CD14-positive monocyte (primary cell): Measurements from ENCODE around the gene ZNF223. TPM values are rescaled to one million over a fixed set of nuclear protein-coding genes. Genes with fewer than 3 reads are reported as not detected.

ENCODE experiments used
- DNase-seq, 3 donors: peaks; one replicate each; pipeline ENCODE4 v3.0.0-alpha.2; 2011 to 2022
- H2AFZ ChIP-seq: 2 replicates; pipeline ENCODE4 v1.6.0; 2012; ENCODE audit warnings: mild to moderate bottlenecking, low read depth, low read length, inconsistent platforms; ENCODE audit not compliant: insufficient read depth, poor library complexity, severe bottlenecking
- H3K27ac ChIP-seq, 2 donors: 1 replicate in 1 of 2; 2 replicates in 1 of 2; pipeline ENCODE4 v1.5.1; 2012 to 2013; ENCODE audit warnings: low read length in 2 of 2, control low read depth in 1 of 2, inconsistent platforms in 1 of 2, low read depth in 1 of 2, mild to moderate bottlenecking in 1 of 2
- H3K27me3 ChIP-seq, 2 donors: one replicate each; pipeline versions ENCODE4 v1.6.0 to v1.6.1; 2011 to 2013; ENCODE audit warnings: low read length in 2 of 2; ENCODE audit not compliant: control insufficient read depth in 2 of 2, insufficient read depth in 2 of 2
- H3K36me3 ChIP-seq, 2 donors: replicated peaks in 1 of 2; 1 replicate in 1 of 2; 2 replicates in 1 of 2; pipeline versions ENCODE4 v1.5.1 to v1.6.1; 2012 to 2013; ENCODE audit warnings: low read length in 2 of 2, control low read depth in 1 of 2, inconsistent platforms in 1 of 2, mild to moderate bottlenecking in 1 of 2; ENCODE audit not compliant: insufficient read depth in 2 of 2, control insufficient read depth in 1 of 2
- H3K4me1 ChIP-seq, 2 donors: 1 replicate in 1 of 2; 2 replicates in 1 of 2; pipeline versions ENCODE4 v1.5.1 to v1.6.1; 2012 to 2013; ENCODE audit warnings: low read length in 2 of 2, control low read depth in 1 of 2, inconsistent platforms in 1 of 2, mild to moderate bottlenecking in 1 of 2, moderate library complexity in 1 of 2; ENCODE audit not compliant: insufficient read depth in 2 of 2, control insufficient read depth in 1 of 2
- H3K4me2 ChIP-seq: replicated peaks from 2 replicates; pipeline ENCODE3; 2012; ENCODE audit warnings: low read length, moderate library complexity, mild to moderate bottlenecking; ENCODE audit not compliant: poor library complexity, severe bottlenecking; ENCODE audit errors: extremely low read depth
- H3K4me3 ChIP-seq, 3 experiments: fragments of 200-600 bp in 1 of 3; sonication (generic) in 1 of 3; replicated peaks in 1 of 3; 1 replicate in 2 of 3; 2 replicates in 1 of 3; pipeline ENCODE4 v1.5.1; 2011 to 2013; ENCODE audit warnings: low read length in 3 of 3, mild to moderate bottlenecking in 3 of 3, control low read depth in 2 of 3, low read depth in 2 of 3, inconsistent platforms in 1 of 3, moderate library complexity in 1 of 3
- H3K79me2 ChIP-seq: 2 replicates; pipeline ENCODE4 v1.6.0; 2012; ENCODE audit warnings: mild to moderate bottlenecking, control low read depth, inconsistent platforms, low read length, moderate library complexity; ENCODE audit not compliant: insufficient read depth
- H3K9ac ChIP-seq: 2 replicates; pipeline ENCODE4 v1.6.0; 2017; ENCODE audit warnings: low read length, mild to moderate bottlenecking; ENCODE audit not compliant: insufficient read depth, poor library complexity, severe bottlenecking
- H3K9me3 ChIP-seq, 2 donors: replicated peaks in 1 of 2; 1 replicate in 1 of 2; 2 replicates in 1 of 2; pipeline versions ENCODE4 v1.5.1 to v1.6.1; 2012 to 2013; ENCODE audit warnings: low read length in 2 of 2, control low read depth in 1 of 2; ENCODE audit not compliant: control insufficient read depth in 1 of 2, insufficient read depth in 1 of 2
- H4K20me1 ChIP-seq: 2 replicates; pipeline ENCODE4 v1.6.0; 2012; ENCODE audit warnings: mild to moderate bottlenecking, low read length, control low read depth, moderate library complexity; ENCODE audit not compliant: insufficient read depth
- H3K27ac Mint-ChIP-seq, 7 donors: one replicate each; pipeline ENCODE4 v1.8.0; 2020; ENCODE audit warnings: mild to moderate bottlenecking in 7 of 7, mixed read lengths in 7 of 7, moderate library complexity in 6 of 7, inconsistent platforms in 2 of 7
- H3K27me3 Mint-ChIP-seq, 3 donors: one replicate each; pipeline ENCODE4 v1.8.0; 2021 to 2022; ENCODE audit warnings: low read depth in 3 of 3, mild to moderate bottlenecking in 3 of 3, mixed read lengths in 3 of 3, moderate library complexity in 3 of 3, inconsistent platforms in 1 of 3
- H3K36me3 Mint-ChIP-seq, 2 donors: one replicate each; pipeline ENCODE4 v1.8.0; 2020; ENCODE audit warnings: mixed read lengths in 2 of 2, inconsistent platforms in 1 of 2, mild to moderate bottlenecking in 1 of 2
- H3K4me1 Mint-ChIP-seq: one replicate; pipeline ENCODE4 v1.8.0; 2020; ENCODE audit warnings: mild to moderate bottlenecking, mixed read lengths
- H3K4me3 Mint-ChIP-seq, 2 donors: one replicate each; pipeline ENCODE4 v1.8.0; 2020; ENCODE audit warnings: mild to moderate bottlenecking in 2 of 2, mixed read lengths in 2 of 2, moderate library complexity in 1 of 2
- H3K9me3 Mint-ChIP-seq, 7 donors: one replicate each; pipeline ENCODE4 v1.8.0; 2020 to 2022; ENCODE audit warnings: mixed read lengths in 7 of 7, mild to moderate bottlenecking in 6 of 7, moderate library complexity in 6 of 7, inconsistent platforms in 2 of 7
- CTCF ChIP-seq: fragments of 200-600 bp; IDR thresholded peaks from one replicate; pipeline ENCODE4 v1.8.0; 2022; ENCODE audit warnings: antibody characterized with exemption, mild to moderate bottlenecking
- WGBS: methylation state at CpG from one replicate; pipeline ENCODE4 v1.1.5; 2013; ENCODE audit warnings: missing lambda C conversion rate; ENCODE audit not compliant: insufficient coverage; 5-methylcytosine and 5-hydroxymethylcytosine counted together
- intact Hi-C, 2 donors: fragments of 100-400 bp; cut with micrococcal nuclease; formaldehyde crosslinking; loops; one replicate each; pipeline versions ENCODE4 v1.15.0 to v1.15.1; 2023
- polyA minus RNA-seq: library from RNA; depleted of rRNA, polyadenylated mRNA; stranded (reverse); fragments of >200 nt; gene quantifications from 2 replicates; pipeline ENCODE4 v1.2.3, GENCODE V29; 2012
- polyA plus RNA-seq, 3 donors: library from polyadenylated mRNA; depleted of rRNA in 1 of 3; unstranded in 2 of 3; stranded (reverse) in 1 of 3; fragments of 300-500 nt in 2 of 3; fragments of >200 nt in 1 of 3; fragmentation: Illumina TruSeq in 2 of 3; gene quantifications; 1 replicate in 2 of 3; 2 replicates in 1 of 3; pipeline ENCODE4 v1.2.3, GENCODE V29; 2012 to 2021
- total RNA-seq, 12 experiments: library from RNA in 1 of 12; stranded (reverse) in 1 of 12; fragments of 120-200 nt in 1 of 12; gene quantifications; one replicate each; pipeline ENCODE4 v1.2.4 and lab custom pipeline; 2013 to 2026; ENCODE audit warnings: mixed read lengths in 6 of 12, inconsistent platforms in 1 of 12

Gene ZNF223
- total RNA-seq (2013) = 7.0 TPM
- polyA plus RNA-seq (1 to 10 TPM; 1.1 to 2.0 (median 1.2) TPM), polyA minus RNA-seq (1.8 TPM in 2 replicates), total RNA-seq (lab: John Stamatoyannopoulos, UW) (0 to 1.4 (median 0.20) reads per million in 11 experiments)

DNA sequence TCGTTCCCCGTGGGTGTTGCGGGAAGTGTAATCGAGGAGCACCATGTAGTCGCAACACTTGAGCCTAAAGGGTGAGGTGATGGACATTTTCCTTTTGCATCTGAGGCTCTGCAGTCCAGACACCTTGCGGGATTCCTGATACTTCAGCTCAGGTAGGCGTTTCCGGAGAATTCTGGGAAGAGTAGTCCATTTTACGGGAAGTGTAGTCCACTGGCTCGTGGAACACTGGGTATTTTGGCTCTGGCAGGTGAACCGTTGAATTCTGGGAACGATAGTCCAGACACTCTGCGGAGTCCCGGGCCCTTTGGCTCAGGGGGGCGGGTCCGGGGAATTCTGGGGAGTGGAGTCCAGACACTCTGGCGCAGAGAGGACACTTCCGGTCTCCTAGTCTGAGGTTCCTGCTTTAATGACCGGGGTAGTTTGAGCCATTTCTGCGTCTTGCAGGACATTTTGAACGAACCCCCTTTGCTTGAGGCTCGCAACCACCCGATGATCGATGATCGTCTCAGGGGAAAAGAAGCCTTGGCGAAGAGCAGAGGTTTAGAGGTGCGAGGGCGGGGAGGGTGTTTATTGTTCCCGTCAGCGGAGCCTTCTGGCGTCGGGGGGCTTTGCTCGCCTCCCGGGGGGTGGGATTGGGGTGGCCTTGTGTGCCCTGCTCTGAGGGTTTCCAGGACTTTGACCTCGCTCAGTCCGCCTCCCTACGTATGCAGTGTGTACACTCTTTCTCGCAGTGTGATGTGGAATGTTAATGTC lies at the start of gene ZNF223:
Gene ZNF223, plus strand, starts transcription at position 387 of the 753 bp plus-strand sequence. CDS start 3,141 bp downstream, outside the sequence.
- Histone ChIP-seq H3K9me3 (peaks cover 28 to 32% of the 10 kb centered on the region in 2 donors), H3K9ac (peak within 1 kb of the TSS; percentile 71), H3K27me3 (peaks cover 0 to 3% of the 10 kb centered on the region in 2 donors), H3K4me2 (peak within 1 kb of the TSS; percentile 87), H3K4me1 (peaks cover 16 to 18% of the 10 kb centered on the region in 2 donors), H4K20me1 (no peaks in the 10 kb centered on the region), H2AFZ (peak within 1 kb of the TSS; percentile 86), H3K79me2 (no peaks in the 10 kb centered on the region), H3K36me3 (peaks cover 4 to 20% of the 10 kb centered on the region in 2 donors), H3K27ac (peak within 1 kb of the TSS; percentile 14 to 59), H3K4me3 (peak within 1 kb of the TSS; percentile 88 to 92 (median 88))
- DNase-seq = peak; percentile 61 to 82 (median 63)
- peaks cover 21 to 30% of the 10 kb centered on the region in 2 donors for H3K36me3 Mint-ChIP-seq
- H3K4me1 Mint-ChIP-seq = peaks cover 25% of the 10 kb centered on the region
- H3K27me3 Mint-ChIP-seq = peaks cover 5 to 11% (median 5%) of the 10 kb centered on the region in 3 donors
- H3K9me3 Mint-ChIP-seq = peaks cover 38 to 60% (median 50%) of the 10 kb centered on the region in 7 donors
- H3K27ac Mint-ChIP-seq = peak within 1 kb of the TSS; percentile 75 to 93 (median 86)
- peak within 1 kb of the TSS; percentile 96 to 98 for H3K4me3 Mint-ChIP-seq
- TF ChIP-seq CTCF = no peak
- intact Hi-C loops = no loop called here
- WGBS = under 1% methylated on average over 26 of the region's 38 CpGs

DNA sequence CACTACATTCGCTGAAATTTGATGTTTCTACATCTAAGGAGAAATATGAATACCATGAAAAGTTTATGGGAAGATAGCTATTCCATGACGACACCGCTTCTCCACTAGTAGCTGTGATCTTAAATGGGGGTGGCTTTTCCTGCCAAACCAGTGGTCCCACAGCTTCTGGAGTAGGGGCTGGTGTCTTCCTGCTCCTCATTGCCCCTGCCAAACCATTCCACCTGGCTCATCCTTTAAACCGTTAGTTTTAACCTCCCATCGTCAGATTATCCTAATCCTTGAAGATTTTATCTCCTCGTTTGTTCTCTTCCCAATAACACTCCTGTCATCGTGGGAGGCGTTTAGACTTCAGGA lies 49.6 kb upstream of the ZNF223 start:
- Histone ChIP-seq H3K9ac (peak overlapping the region; percentile 78), H3K79me2 (peaks cover 39% of the 10 kb centered on the region), H4K20me1 (no peaks in the 10 kb centered on the region), H3K9me3 (peaks cover 18 to 44% of the 10 kb centered on the region in 2 donors), H3K36me3 (peaks cover 2 to 10% of the 10 kb centered on the region in 2 donors), H3K4me3 (peak overlapping the region; percentile 82 to 98 (median 92)), H2AFZ (peak overlapping the region; percentile 98), H3K4me2 (peak overlapping the region; percentile 95), H3K27me3 (no peaks in the 10 kb centered on the region), H3K27ac (peak overlapping the region; percentile 83 to 86), H3K4me1 (peaks cover 31 to 34% of the 10 kb centered on the region in 2 donors)
- DNase-seq = no peak
- Mint-ChIP-seq H3K9me3 (peaks cover 22 to 71% (median 40%) of the 10 kb centered on the region in 7 donors), H3K27ac (peak overlapping the region in 6 of 7 donors; percentile 65 to 99 (median 96)), H3K36me3 (peaks cover 10 to 11% of the 10 kb centered on the region in 2 donors), H3K4me3 (peak overlapping the region; percentile 96 to 99), H3K27me3 (peaks cover 0 to 2% (median 2%) of the 10 kb centered on the region in 3 donors), H3K4me1 (peaks cover 31% of the 10 kb centered on the region)
- intact Hi-C loops = loop anchor here (2.0 to 10.0 kb wide), 7 partner anchors 23 to 210 kb away; partner anchors contain the start of genes ZNF224 (in 2 of the 2), ZNF45 (in 2 of the 2), ZNF222 (in 1 of the 2) and ZNF225 (in 1 of the 2)
- WGBS = 0% methylated on average over 5 of the region's 8 CpGs
- no peak for TF ChIP-seq CTCF
